MCF 10A (cell line): ENCODE measurements around the gene MECP2. TPM values are rescaled to one million over a fixed set of nuclear protein-coding genes. Genes with fewer than 3 reads are reported as not detected.
"Not testable (repeated sequence)": the region's sequence is repeated elsewhere in the genome, so short reads cannot be mapped to it uniquely, and the experiment has no call there.

Experiments
- BruUV-seq: library from RNA; stranded (reverse); fragments of 400-500 nt; replicated peaks from 2 replicates; lab custom pipeline; 2021; lab: Mats Ljungman, UMichigan
- CTCF ChIA-PET: fragments of 300-600 bp; sonication (Branson Sonifier 250); formaldehyde crosslinking; extraction: SDS; loops from one replicate; lab custom pipeline; 2021; ENCODE audit warnings: antibody characterized with exemption, inconsistent platforms; lab: Yijun Ruan, JAX
- POLR2A ChIA-PET: fragments of 300-600, 350-650 bp; sonication (Branson Sonifier 250); formaldehyde crosslinking; extraction: SDS; loops from one replicate; lab custom pipeline; 2020; ENCODE audit warnings: antibody characterized with exemption, inconsistent platforms; lab: Yijun Ruan, JAX
- DNase-seq: peaks from one replicate; pipeline ENCODE4 v3.0.0-alpha.2; 2018; ENCODE audit not compliant: unreplicated experiment
- H3K27ac Mint-ChIP-seq: one replicate; pipeline ENCODE4 v1.8.0; 2022; ENCODE audit warnings: mild to moderate bottlenecking, low read depth, mixed read lengths; ENCODE audit not compliant: unreplicated experiment
- H3K27me3 Mint-ChIP-seq: one replicate; pipeline ENCODE4 v1.8.0; 2022; ENCODE audit warnings: mixed read lengths; ENCODE audit not compliant: insufficient read depth, unreplicated experiment
- H3K36me3 Mint-ChIP-seq: one replicate; pipeline ENCODE4 v1.8.0; 2022; ENCODE audit warnings: mild to moderate bottlenecking, moderate library complexity, mixed read lengths; ENCODE audit not compliant: insufficient read depth, unreplicated experiment
- H3K4me1 Mint-ChIP-seq: one replicate; pipeline ENCODE4 v1.8.0; 2022; ENCODE audit warnings: mixed read lengths; ENCODE audit not compliant: insufficient read depth, unreplicated experiment
- H3K4me3 Mint-ChIP-seq: one replicate; pipeline ENCODE4 v1.8.0; 2022; ENCODE audit warnings: mild to moderate bottlenecking, moderate library complexity, mixed read lengths; ENCODE audit not compliant: unreplicated experiment
- H3K9me3 Mint-ChIP-seq: one replicate; pipeline ENCODE4 v1.8.0; 2022; ENCODE audit warnings: mixed read lengths; ENCODE audit not compliant: unreplicated experiment
- intact Hi-C: fragments of 100-400 bp; cut with micrococcal nuclease; formaldehyde crosslinking; loops from 2 replicates; pipeline ENCODE4 v1.14.1; 2022
- total RNA-seq: library from RNA; stranded (reverse); gene quantifications from 2 replicates; pipeline ENCODE4 v1.2.3, GENCODE V29; 2022
- TF ChIP-seq, protein P1 (sequence below): fragments of 200-600 bp; IDR thresholded peaks from one replicate; pipeline ENCODE4 v1.8.0; 2022; ENCODE audit warnings: antibody characterized with exemption, mild to moderate bottlenecking; ENCODE audit not compliant: unreplicated experiment

MECP2 gene
- total RNA-seq, 1 experiment from 2014 or later, result 46.9 TPM

DNA sequence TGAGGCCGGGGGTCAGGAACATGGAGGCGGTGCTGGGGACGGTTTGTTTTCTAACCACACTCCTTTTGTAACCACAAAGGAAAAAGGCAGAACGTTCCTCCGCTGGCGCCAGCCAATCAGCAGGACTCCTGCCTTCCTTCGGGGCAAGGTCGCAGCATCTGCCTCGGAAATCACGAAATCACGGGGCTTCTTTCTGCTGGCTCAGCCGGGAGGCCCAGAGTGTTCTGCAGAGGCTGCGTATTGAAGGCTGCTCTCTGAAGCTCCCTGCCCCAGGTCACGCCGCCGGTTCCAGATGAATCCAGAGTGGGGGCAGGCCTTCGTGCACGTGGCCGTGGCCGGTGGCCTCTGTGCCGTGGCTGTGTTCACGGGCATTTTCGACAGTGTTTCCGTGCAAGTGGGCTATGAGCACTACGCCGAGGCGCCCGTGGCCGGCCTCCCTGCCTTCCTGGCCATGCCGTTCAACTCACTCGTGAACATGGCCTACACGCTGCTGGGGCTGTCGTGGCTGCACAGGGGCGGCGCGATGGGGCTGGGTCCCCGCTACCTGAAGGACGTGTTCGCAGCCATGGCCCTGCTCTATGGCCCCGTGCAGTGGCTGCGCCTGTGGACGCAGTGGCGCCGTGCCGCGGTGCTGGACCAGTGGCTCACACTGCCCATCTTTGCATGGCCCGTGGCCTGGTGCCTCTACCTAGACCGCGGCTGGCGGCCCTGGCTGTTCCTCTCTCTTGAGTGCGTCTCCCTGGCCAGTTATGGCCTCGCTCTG is 115.6 kb downstream of the MECP2 start:
- no TSS peak for BruUV-seq
- no peak for DNase-seq
- H3K4me1 Mint-ChIP-seq, result no peaks in the 10 kb centered on the region
- H3K4me3 Mint-ChIP-seq, result no peak overlapping the region
- no peaks in the 10 kb centered on the region for H3K27me3 Mint-ChIP-seq
- TF ChIP-seq, protein P1, sequence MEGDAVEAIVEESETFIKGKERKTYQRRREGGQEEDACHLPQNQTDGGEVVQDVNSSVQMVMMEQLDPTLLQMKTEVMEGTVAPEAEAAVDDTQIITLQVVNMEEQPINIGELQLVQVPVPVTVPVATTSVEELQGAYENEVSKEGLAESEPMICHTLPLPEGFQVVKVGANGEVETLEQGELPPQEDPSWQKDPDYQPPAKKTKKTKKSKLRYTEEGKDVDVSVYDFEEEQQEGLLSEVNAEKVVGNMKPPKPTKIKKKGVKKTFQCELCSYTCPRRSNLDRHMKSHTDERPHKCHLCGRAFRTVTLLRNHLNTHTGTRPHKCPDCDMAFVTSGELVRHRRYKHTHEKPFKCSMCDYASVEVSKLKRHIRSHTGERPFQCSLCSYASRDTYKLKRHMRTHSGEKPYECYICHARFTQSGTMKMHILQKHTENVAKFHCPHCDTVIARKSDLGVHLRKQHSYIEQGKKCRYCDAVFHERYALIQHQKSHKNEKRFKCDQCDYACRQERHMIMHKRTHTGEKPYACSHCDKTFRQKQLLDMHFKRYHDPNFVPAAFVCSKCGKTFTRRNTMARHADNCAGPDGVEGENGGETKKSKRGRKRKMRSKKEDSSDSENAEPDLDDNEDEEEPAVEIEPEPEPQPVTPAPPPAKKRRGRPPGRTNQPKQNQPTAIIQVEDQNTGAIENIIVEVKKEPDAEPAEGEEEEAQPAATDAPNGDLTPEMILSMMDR, result no peak
- H3K27ac Mint-ChIP-seq, result no peak overlapping the region
- CTCF ChIA-PET, result interaction anchor here (0.5 kb wide), 1 partner anchor 57 kb away, joined by 3 read pairs; no protein-coding TSS in a partner anchor
- intact Hi-C loops, result no loop called here
- H3K9me3 Mint-ChIP-seq, result no peaks in the 10 kb centered on the region
- H3K36me3 Mint-ChIP-seq, result peaks cover 7% of the 10 kb centered on the region
- POLR2A ChIA-PET, result no interaction called here

DNA sequence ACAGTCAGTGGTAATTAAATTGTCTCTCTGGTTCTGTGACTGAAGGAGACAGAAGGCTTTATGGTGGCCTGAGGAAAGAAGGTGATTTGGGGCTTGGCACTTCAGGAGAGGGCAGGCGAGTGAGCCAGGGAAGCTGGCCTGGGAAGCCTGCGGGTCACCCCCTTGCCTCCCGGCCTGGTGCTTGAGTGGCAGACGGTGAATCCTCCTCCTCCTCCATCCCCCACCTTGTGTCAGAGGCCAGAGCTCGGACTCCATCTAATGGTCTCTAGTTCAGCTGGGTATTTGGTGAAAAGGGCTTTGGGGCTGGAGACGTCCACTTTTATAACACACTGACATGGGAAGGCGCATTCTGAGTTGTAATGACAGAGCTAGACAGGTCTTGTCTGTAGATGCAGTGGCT is 116.3 kb downstream of the MECP2 start:
- TF ChIP-seq, protein P1, result no peak
- H3K27me3 Mint-ChIP-seq, result no peaks in the 10 kb centered on the region
- ChIA-PET POLR2A (no interaction called here), CTCF (interaction anchor here (0.5 to 4.9 kb wide), 2 partner anchors 33 to 56 kb away, joined by 3 to 15 read pairs; no protein-coding TSS in a partner anchor)
- peaks cover 7% of the 10 kb centered on the region for H3K36me3 Mint-ChIP-seq
- H3K9me3 Mint-ChIP-seq, result no peaks in the 10 kb centered on the region
- no peak overlapping the region for H3K4me3 Mint-ChIP-seq
- intact Hi-C loops, result no loop called here
- no peak overlapping the region for H3K27ac Mint-ChIP-seq
- BruUV-seq, result no TSS peak
- no peaks in the 10 kb centered on the region for H3K4me1 Mint-ChIP-seq
- DNase-seq, result no peak

- H3K9me3 Mint-ChIP-seq, POLR2A ChIA-PET, H3K36me3 Mint-ChIP-seq, H3K4me3 Mint-ChIP-seq, DNase-seq, H3K27ac Mint-ChIP-seq, intact Hi-C loops, BruUV-seq, H3K4me1 Mint-ChIP-seq, H3K27me3 Mint-ChIP-seq: not testable (repeated sequence)
- CTCF ChIA-PET, result interaction anchor here (4.9 kb wide), 1 partner anchor 33 kb away, joined by 15 read pairs; no protein-coding TSS in a partner anchor
Observed at GRCh38 chrX:153980394-153980793, 117.1 kb downstream of the MECP2 start.

GRCh38 chrX:153974726-153975286 is 122.7 kb downstream of the MECP2 start:
- intact Hi-C loops, result no loop called here
- no TSS peak for BruUV-seq
- no peaks in the 10 kb centered on the region for H3K27me3 Mint-ChIP-seq
- no peak overlapping the region for H3K27ac Mint-ChIP-seq
- no peaks in the 10 kb centered on the region for H3K9me3 Mint-ChIP-seq
- no peak overlapping the region for H3K4me3 Mint-ChIP-seq
- ChIA-PET POLR2A (interaction anchor here (3.8 kb wide), 1 partner anchor 35 kb away, joined by 15 read pairs; no protein-coding TSS in a partner anchor), CTCF (interaction anchor here (0.9 to 1.4 kb wide), 2 partner anchors 28 to 38 kb away, joined by 3 to 4 read pairs; no protein-coding TSS in a partner anchor)
- no peak for DNase-seq
- TF ChIP-seq, protein P1, result no peak
- H3K36me3 Mint-ChIP-seq, result peaks cover 4% of the 10 kb centered on the region
- peaks cover 10% of the 10 kb centered on the region for H3K4me1 Mint-ChIP-seq
